Esophagus muscularis mucosa (tissue), 3 donors: ENCODE measurements around the gene APLF.
"Not testable (repeated sequence)": the region's sequence is repeated elsewhere in the genome, so short reads cannot be mapped to it uniquely, and the experiment has no call there.

Experiments
- POLR2A ChIP-seq: fragments of 450-650 bp; IDR thresholded peaks from one replicate; pipeline ENCODE4 v1.6.1; 2017; ENCODE audit warnings: antibody characterized with exemption, moderate library complexity, mild to moderate bottlenecking, low read depth
- POLR2AphosphoS5 ChIP-seq, 2 donors: sonication (generic); formaldehyde crosslinking; IDR thresholded peaks; one replicate each; pipeline ENCODE4 v1.6.1; 2017; ENCODE audit warnings: antibody characterized with exemption in 2 of 2
- TF ChIP-seq, protein P1 (sequence below), 3 experiments: fragments of 200-600 bp in 2 of 3; fragments of 450-650 bp in 1 of 3; sonication (generic) in 2 of 3; IDR thresholded peaks; one replicate each; pipeline ENCODE4 v1.5.1; 2017 to 2019; ENCODE audit warnings: antibody characterized with exemption in 3 of 3, mild to moderate bottlenecking in 2 of 3, moderate library complexity in 1 of 3

DNA sequence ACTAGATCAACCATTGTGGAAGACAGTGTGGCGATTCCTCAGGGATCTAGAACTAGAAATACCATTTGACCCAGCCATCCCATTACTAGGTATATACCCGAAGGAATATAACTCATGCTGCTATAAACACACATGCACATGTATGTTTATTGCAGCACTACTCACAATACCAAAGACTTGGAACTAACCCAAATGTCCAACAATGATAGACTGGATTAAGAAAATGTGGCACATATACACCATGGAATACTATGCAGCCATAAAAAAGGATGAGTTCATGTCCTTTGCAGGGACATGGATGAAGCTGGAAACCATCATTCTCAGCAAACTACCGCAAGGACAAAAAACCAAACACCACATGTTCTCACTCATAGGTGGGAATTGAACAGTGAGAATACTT, 133.1 kb downstream of the APLF start:
- not testable (repeated sequence) for TF ChIP-seq POLR2A; POLR2AphosphoS5 (IDR thresholded peaks at IDR 0.05)
- TF ChIP-seq, protein P1, sequence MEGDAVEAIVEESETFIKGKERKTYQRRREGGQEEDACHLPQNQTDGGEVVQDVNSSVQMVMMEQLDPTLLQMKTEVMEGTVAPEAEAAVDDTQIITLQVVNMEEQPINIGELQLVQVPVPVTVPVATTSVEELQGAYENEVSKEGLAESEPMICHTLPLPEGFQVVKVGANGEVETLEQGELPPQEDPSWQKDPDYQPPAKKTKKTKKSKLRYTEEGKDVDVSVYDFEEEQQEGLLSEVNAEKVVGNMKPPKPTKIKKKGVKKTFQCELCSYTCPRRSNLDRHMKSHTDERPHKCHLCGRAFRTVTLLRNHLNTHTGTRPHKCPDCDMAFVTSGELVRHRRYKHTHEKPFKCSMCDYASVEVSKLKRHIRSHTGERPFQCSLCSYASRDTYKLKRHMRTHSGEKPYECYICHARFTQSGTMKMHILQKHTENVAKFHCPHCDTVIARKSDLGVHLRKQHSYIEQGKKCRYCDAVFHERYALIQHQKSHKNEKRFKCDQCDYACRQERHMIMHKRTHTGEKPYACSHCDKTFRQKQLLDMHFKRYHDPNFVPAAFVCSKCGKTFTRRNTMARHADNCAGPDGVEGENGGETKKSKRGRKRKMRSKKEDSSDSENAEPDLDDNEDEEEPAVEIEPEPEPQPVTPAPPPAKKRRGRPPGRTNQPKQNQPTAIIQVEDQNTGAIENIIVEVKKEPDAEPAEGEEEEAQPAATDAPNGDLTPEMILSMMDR (IDR thresholded peaks at IDR 0.05), result not testable (repeated sequence)
